OCI-LY3 (cell line): ENCODE results near the gene RSPO3.

ENCODE experiments used
- EZH2phosphoT487 ChIP-seq: fragments of 200-600 bp; shearing (Covaris generic); IDR thresholded peaks from 2 replicates; pipeline ENCODE4 v1.6.1; 2018; ENCODE audit warnings: antibody characterized with exemption, mixed run types, low read depth
- TF ChIP-seq, protein P1 (sequence below): fragments of 200-600, 300-600 bp; sonication (generic); IDR thresholded peaks from 2 replicates; pipeline ENCODE4 v1.5.1; 2014; ENCODE audit warnings: antibody characterized with exemption, low read length, low read depth

DNA sequence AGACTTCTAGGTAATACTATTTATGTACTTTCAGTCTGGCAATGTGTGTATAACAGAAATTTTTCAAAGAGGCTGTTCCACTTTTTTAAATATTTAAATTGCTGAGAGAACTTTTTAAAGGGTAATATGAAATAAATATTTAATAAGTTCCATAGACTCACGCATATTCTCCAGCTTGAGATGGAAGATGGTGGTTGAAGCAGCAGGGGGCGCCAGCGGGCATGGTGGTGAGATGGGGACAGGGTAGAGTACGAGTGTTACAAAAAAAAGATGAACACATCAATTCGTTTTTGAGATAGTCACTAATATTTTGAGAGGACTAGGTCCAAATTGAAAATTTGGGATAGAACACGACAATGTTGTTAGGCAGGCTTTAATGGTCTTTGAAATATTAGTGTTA lies 68.4 kb downstream of the RSPO3 start:
- TF ChIP-seq, protein P1, sequence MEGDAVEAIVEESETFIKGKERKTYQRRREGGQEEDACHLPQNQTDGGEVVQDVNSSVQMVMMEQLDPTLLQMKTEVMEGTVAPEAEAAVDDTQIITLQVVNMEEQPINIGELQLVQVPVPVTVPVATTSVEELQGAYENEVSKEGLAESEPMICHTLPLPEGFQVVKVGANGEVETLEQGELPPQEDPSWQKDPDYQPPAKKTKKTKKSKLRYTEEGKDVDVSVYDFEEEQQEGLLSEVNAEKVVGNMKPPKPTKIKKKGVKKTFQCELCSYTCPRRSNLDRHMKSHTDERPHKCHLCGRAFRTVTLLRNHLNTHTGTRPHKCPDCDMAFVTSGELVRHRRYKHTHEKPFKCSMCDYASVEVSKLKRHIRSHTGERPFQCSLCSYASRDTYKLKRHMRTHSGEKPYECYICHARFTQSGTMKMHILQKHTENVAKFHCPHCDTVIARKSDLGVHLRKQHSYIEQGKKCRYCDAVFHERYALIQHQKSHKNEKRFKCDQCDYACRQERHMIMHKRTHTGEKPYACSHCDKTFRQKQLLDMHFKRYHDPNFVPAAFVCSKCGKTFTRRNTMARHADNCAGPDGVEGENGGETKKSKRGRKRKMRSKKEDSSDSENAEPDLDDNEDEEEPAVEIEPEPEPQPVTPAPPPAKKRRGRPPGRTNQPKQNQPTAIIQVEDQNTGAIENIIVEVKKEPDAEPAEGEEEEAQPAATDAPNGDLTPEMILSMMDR = peak; percentile 54
- no peak for TF ChIP-seq EZH2phosphoT487
